Measurements from ENCODE around the gene SMIM3. TPM values are rescaled to one million over a fixed set of nuclear protein-coding genes. Genes with fewer than 3 reads are reported as not detected.
A peak's percentile ranks its signal among the peaks of the same experiment; 100 is the strongest.

Gene SMIM3
- total and polyA plus RNA-seq, 10 of the 15 experiments (the other 5 are each of a cell fraction or from before 2014, with no cell fraction given) = 1.0 to 14.3 (median 7.7) TPM

- TF ChIP-seq SMC3 (IDR thresholded peaks at IDR 0.05; ENCODE audit: borderline replicate concordance, low read length) (no peak), IRF5 (IDR thresholded peaks at IDR 0.05; ENCODE audit: borderline replicate concordance) (no peak), SMARCA5 (IDR thresholded peaks at IDR 0.05) (no peak)
Observed at GRCh38 chr5:150786876-150787275, 8.3 kb downstream of the SMIM3 start (continued).

- intact Hi-C loops (cut with micrococcal nuclease; ENCODE audit: unreplicated experiment) = loop anchor here (10.0 kb wide), 2 partner anchors 303 to 467 kb away; partner anchors contain the start of gene GM2A
- H3K4me1 ChIP-seq (ENCODE audit: control insufficient read depth, insufficient read depth, low read length) = peaks cover 29% of the 10 kb centered on the region
- FAIRE-seq (no peak), DNase-seq (ENCODE audit: low read depth, low spot score) (no peak), ATAC-seq (no peak)
- CTCF ChIA-PET = interaction anchor here (0.7 to 1.8 kb wide), 7 partner anchors 9 to 528 kb away, joined by 3 to 7 read pairs (median 4); partner anchors contain the start of genes IRGM, RBM22 and SMIM3
- SMC1A ChIA-PET (ENCODE audit: uncharacterized antibody, unreplicated experiment) = interaction anchor here (1.2 to 1.4 kb wide), 4 partner anchors 9 to 227 kb away, joined by 3 to 6 read pairs (median 4); partner anchors contain the start of gene SMIM3
- peaks cover 4% of the 10 kb centered on the region; the same call in 2 of the 3 replicates for H3K9me3 ChIP-seq (replicated peaks; ENCODE audit: control insufficient read depth, insufficient read depth, low read length)
- no peak overlapping the region for H3K27ac ChIP-seq (ENCODE audit: control insufficient read depth, insufficient read depth)
- no peak overlapping the region for H2AFZ ChIP-seq (ENCODE audit: control insufficient read depth, low read depth, low read length)
- POLR2A ChIA-PET = interaction anchor here (1.3 kb wide), 1 partner anchor 8 kb away, joined by 3 read pairs; no protein-coding TSS in a partner anchor
- H3K4me3 ChIP-seq = no peak overlapping the region
- no peak overlapping the region for H3K9ac ChIP-seq (ENCODE audit: control insufficient read depth, insufficient read depth, low read length)
- no peaks in the 10 kb centered on the region for H4K20me1 ChIP-seq (ENCODE audit: control insufficient read depth, insufficient read depth)
- WGBS (ENCODE audit: insufficient coverage, insufficient replicate concordance, low lambda C conversion rate, missing lambda C conversion rate) = 0% methylated on average over 1 of the region's 1 CpG
- in situ Hi-C loops (cut with MboI) = no loop called here
- BruUV-seq (replicated peaks) = no TSS peak
- H3K4me2 ChIP-seq (ENCODE audit: control insufficient read depth, insufficient read depth) = no peak overlapping the region
- H3K79me2 ChIP-seq (ENCODE audit: control insufficient read depth, insufficient read depth, low read length) = peaks cover 52% of the 10 kb centered on the region
- no peaks in the 10 kb centered on the region for H3K27me3 ChIP-seq (replicated peaks in 1 of 2; ENCODE audit: control insufficient read depth in 2 of 2, insufficient read depth in 2 of 2, low read length in 1 of 2)
- TF ChIP-seq SPI1 (IDR thresholded peaks at IDR 0.05; ENCODE audit: borderline replicate concordance, insufficient read depth, low read depth, low read length) (peak; percentile 69; the same call in 1 of the 2 replicates), BCLAF1 (IDR thresholded peaks at IDR 0.05) (no peak), NBN (IDR thresholded peaks at IDR 0.05) (no peak), EP300 (IDR thresholded peaks at IDR 0.05; ENCODE audit: borderline replicate concordance in 1 of 2, control insufficient read depth in 1 of 2, low read depth in 2 of 2, low read length in 2 of 2) (no peak), BCL11A (IDR thresholded peaks at IDR 0.05; ENCODE audit: low read depth, low read length) (no peak)
- no peaks in the 10 kb centered on the region for H3K36me3 ChIP-seq (ENCODE audit: control insufficient read depth in 2 of 2, insufficient read depth in 2 of 2, low read length in 1 of 2)
- RAD21 ChIA-PET (ENCODE audit: unreplicated experiment) = no interaction called here
Observed at GRCh38 chr5:150787656-150788055, 9.1 kb downstream of the SMIM3 start.

Data from GM12878 (cell line).